H9 (cell line): ENCODE results near the gene OR52K1. TPM values are rescaled to one million over a fixed set of nuclear protein-coding genes. Genes with fewer than 3 reads are reported as not detected.

Experiments
- DNase-seq: peaks from one replicate; pipeline ENCODE4 v3.0.0-alpha.2; 2017
- H2AFZ ChIP-seq: one replicate; pipeline ENCODE4 v1.6.1; 2013; ENCODE audit warnings: mild to moderate bottlenecking, low read length, control low read depth, moderate library complexity
- H2AK5ac ChIP-seq: 2 replicates; pipeline ENCODE4 v1.6.1; 2013; ENCODE audit warnings: low read length, control low read depth, mixed read lengths; ENCODE audit not compliant: insufficient read length
- H2BK120ac ChIP-seq: one replicate; pipeline ENCODE4 v1.6.1; 2013; ENCODE audit warnings: low read depth, mild to moderate bottlenecking, low read length, control low read depth, inconsistent platforms; ENCODE audit not compliant: poor library complexity, severe bottlenecking
- H2BK12ac ChIP-seq: 2 replicates; pipeline ENCODE4 v1.6.1; 2013; ENCODE audit warnings: low read length, control low read depth, mixed read lengths, low read depth; ENCODE audit not compliant: insufficient read length
- H2BK15ac ChIP-seq: 2 replicates; pipeline ENCODE4 v1.6.1; 2013; ENCODE audit warnings: low read depth, low read length, control low read depth
- H2BK20ac ChIP-seq: one replicate; pipeline ENCODE4 v1.6.1; 2013; ENCODE audit warnings: low read depth, mild to moderate bottlenecking, low read length, control low read depth, inconsistent platforms; ENCODE audit not compliant: poor library complexity, severe bottlenecking
- H2BK5ac ChIP-seq: 2 replicates; pipeline ENCODE4 v1.6.1; 2013; ENCODE audit warnings: low read length, control low read depth, mixed read lengths; ENCODE audit not compliant: insufficient read length
- H3K14ac ChIP-seq: 2 replicates; pipeline ENCODE4 v1.6.1; 2013; ENCODE audit warnings: low read length, control low read depth; ENCODE audit not compliant: insufficient read depth
- H3K18ac ChIP-seq: 2 replicates; pipeline ENCODE4 v1.6.1; 2013; ENCODE audit warnings: low read depth, mild to moderate bottlenecking, mixed read lengths, low read length, control low read depth; ENCODE audit not compliant: insufficient read length
- H3K23ac ChIP-seq: 2 replicates; pipeline ENCODE4 v1.6.1; 2013; ENCODE audit warnings: low read length, control low read depth, mixed read lengths, low read depth; ENCODE audit not compliant: insufficient read length
- H3K23me2 ChIP-seq: 2 replicates; pipeline ENCODE4 v1.6.1; 2013; ENCODE audit warnings: low read depth, mild to moderate bottlenecking, mixed read lengths, low read length, control low read depth; ENCODE audit not compliant: insufficient read length, poor library complexity, severe bottlenecking
- H3K27ac ChIP-seq: 2 replicates; pipeline ENCODE4 v1.5.1; 2013; ENCODE audit warnings: low read length, control low read depth, mixed read lengths, low read depth; ENCODE audit not compliant: insufficient read length
- H3K27me3 ChIP-seq: 2 replicates; pipeline ENCODE4 v1.6.1; 2013; ENCODE audit warnings: low read length, control low read depth, inconsistent platforms; ENCODE audit not compliant: insufficient read depth
- H3K4ac ChIP-seq: 2 replicates; pipeline ENCODE4 v1.6.1; 2013; ENCODE audit warnings: low read depth, mild to moderate bottlenecking, control low read depth, inconsistent platforms, low read length, moderate library complexity
- H3K4me1 ChIP-seq: 2 replicates; pipeline ENCODE4 v1.6.1; 2013; ENCODE audit warnings: low read length, control low read depth, inconsistent platforms; ENCODE audit not compliant: insufficient read depth
- H3K4me2 ChIP-seq: 2 replicates; pipeline ENCODE4 v1.6.1; 2013; ENCODE audit warnings: low read length, control low read depth, mixed read lengths; ENCODE audit not compliant: insufficient read length, insufficient read depth
- H3K56ac ChIP-seq: 2 replicates; pipeline ENCODE4 v1.6.1; 2013; ENCODE audit warnings: low read depth, mild to moderate bottlenecking, mixed read lengths, low read length, control low read depth; ENCODE audit not compliant: insufficient read length
- H3K79me1 ChIP-seq: 2 replicates; pipeline ENCODE4 v1.6.1; 2013; ENCODE audit warnings: low read depth, mild to moderate bottlenecking, moderate library complexity, low read length, control low read depth, inconsistent platforms; ENCODE audit not compliant: insufficient read depth, poor library complexity, severe bottlenecking
- H3K79me2 ChIP-seq: 2 replicates; pipeline ENCODE4 v1.6.1; 2013; ENCODE audit warnings: low read length, control low read depth, inconsistent platforms; ENCODE audit not compliant: insufficient read depth
- H3K9ac ChIP-seq: 2 replicates; pipeline ENCODE4 v1.6.1; 2013; ENCODE audit warnings: low read length, control low read depth, mixed read lengths; ENCODE audit not compliant: insufficient read length; ENCODE audit errors: extremely low read depth
- H3K9me3 ChIP-seq: one replicate; pipeline ENCODE4 v1.6.1; 2013; ENCODE audit warnings: low read depth, low read length, inconsistent platforms; ENCODE audit not compliant: control insufficient read depth
- H3T11ph ChIP-seq: one replicate; pipeline ENCODE4 v1.6.1; 2013; ENCODE audit warnings: mild to moderate bottlenecking, low read length, control low read depth, inconsistent platforms
- H4K20me1 ChIP-seq: one replicate; pipeline ENCODE4 v1.6.1; 2013; ENCODE audit not compliant: control insufficient read depth, insufficient read length, insufficient read depth
- H4K5ac ChIP-seq: 2 replicates; pipeline ENCODE4 v1.6.1; 2013; ENCODE audit warnings: low read depth, mild to moderate bottlenecking, mixed read lengths, low read length, control low read depth; ENCODE audit not compliant: insufficient read length
- H4K8ac ChIP-seq: replicated peaks from 2 replicates; pipeline ENCODE4 v1.6.1; 2013; ENCODE audit warnings: low read length, control low read depth, mixed read lengths, low read depth; ENCODE audit not compliant: insufficient read length
- H4K91ac ChIP-seq: 2 replicates; pipeline ENCODE4 v1.6.1; 2013; ENCODE audit warnings: low read depth, mild to moderate bottlenecking, moderate library complexity, mixed read lengths, low read length, control low read depth; ENCODE audit not compliant: insufficient read length
- H3K27ac Mint-ChIP-seq, 3 experiments: 2 replicates in 2 of 3; 3 replicates in 1 of 3; pipeline ENCODE4 v1.8.0; 2020 to 2021; ENCODE audit warnings: mixed read lengths in 3 of 3, mild to moderate bottlenecking in 1 of 3, moderate library complexity in 1 of 3
- H3K27me3 Mint-ChIP-seq: 2 replicates; pipeline ENCODE4 v1.8.0; 2021; ENCODE audit warnings: low read depth, mild to moderate bottlenecking, moderate library complexity, mixed read lengths
- H3K36me3 Mint-ChIP-seq, 3 experiments: 2 replicates in 2 of 3; 3 replicates in 1 of 3; pipeline ENCODE4 v1.8.0; 2020 to 2021; ENCODE audit warnings: low read depth in 3 of 3, mixed read lengths in 3 of 3; ENCODE audit not compliant: insufficient read depth in 1 of 3
- H3K4me1 Mint-ChIP-seq, 2 experiments: 2 replicates each; pipeline ENCODE4 v1.8.0; 2020; ENCODE audit warnings: mixed read lengths in 2 of 2
- H3K4me3 Mint-ChIP-seq, 2 experiments: 2 replicates in 1 of 2; 3 replicates in 1 of 2; pipeline ENCODE4 v1.8.0; 2020 to 2021; ENCODE audit warnings: mild to moderate bottlenecking in 2 of 2, mixed read lengths in 2 of 2, moderate library complexity in 1 of 2
- H3K9me3 Mint-ChIP-seq, 2 experiments: 2 replicates in 1 of 2; 3 replicates in 1 of 2; pipeline ENCODE4 v1.8.0; 2020; ENCODE audit warnings: mild to moderate bottlenecking in 2 of 2, mixed read lengths in 2 of 2, moderate library complexity in 1 of 2
- WGBS: extraction: QIAGEN DNeasy Blood & Tissue Kit; methylation state at CpG from one replicate; pipeline ENCODE4 v1.1.7; 2013; ENCODE audit warnings: missing lambda C conversion rate, low lambda C conversion rate, mixed read lengths; ENCODE audit not compliant: insufficient read length; ENCODE audit errors: extremely low coverage; 5-methylcytosine and 5-hydroxymethylcytosine counted together
- long read RNA-seq: library from polyadenylated mRNA; unstranded; transcript quantifications from one replicate; pipeline ENCODE4 v2.0.0, GENCODE V29; 2020
- total RNA-seq: library from RNA; stranded (reverse); gene quantifications from 2 replicates; pipeline ENCODE4 v1.2.1, GENCODE V29; 2021
- TF ChIP-seq, protein P1 (sequence below): fragments of 200-600 bp; sonication (generic); conservative IDR thresholded peaks from 3 replicates; pipeline ENCODE4 v1.8.0; 2021; ENCODE audit warnings: antibody characterized with exemption, mild to moderate bottlenecking

OR52K1 gene
- total RNA-seq = not detected in 2 replicates
- long read RNA-seq = 0 reads

- no peak within 1 kb of the TSS for H3K23ac ChIP-seq
- no peak within 1 kb of the TSS for H2BK20ac ChIP-seq
- H3K27me3 Mint-ChIP-seq = no peaks in the 10 kb centered on the region; the same call in 1 of the 2 replicates
- WGBS = no CpG with 5 or more reads among the region's 2 CpGs
- H4K8ac ChIP-seq = no peak within 1 kb of the TSS
- H3K79me2 ChIP-seq = no peaks in the 10 kb centered on the region
- H2AK5ac ChIP-seq = no peak within 1 kb of the TSS
- H3K79me1 ChIP-seq = no peaks in the 10 kb centered on the region
- TF ChIP-seq, protein P1, sequence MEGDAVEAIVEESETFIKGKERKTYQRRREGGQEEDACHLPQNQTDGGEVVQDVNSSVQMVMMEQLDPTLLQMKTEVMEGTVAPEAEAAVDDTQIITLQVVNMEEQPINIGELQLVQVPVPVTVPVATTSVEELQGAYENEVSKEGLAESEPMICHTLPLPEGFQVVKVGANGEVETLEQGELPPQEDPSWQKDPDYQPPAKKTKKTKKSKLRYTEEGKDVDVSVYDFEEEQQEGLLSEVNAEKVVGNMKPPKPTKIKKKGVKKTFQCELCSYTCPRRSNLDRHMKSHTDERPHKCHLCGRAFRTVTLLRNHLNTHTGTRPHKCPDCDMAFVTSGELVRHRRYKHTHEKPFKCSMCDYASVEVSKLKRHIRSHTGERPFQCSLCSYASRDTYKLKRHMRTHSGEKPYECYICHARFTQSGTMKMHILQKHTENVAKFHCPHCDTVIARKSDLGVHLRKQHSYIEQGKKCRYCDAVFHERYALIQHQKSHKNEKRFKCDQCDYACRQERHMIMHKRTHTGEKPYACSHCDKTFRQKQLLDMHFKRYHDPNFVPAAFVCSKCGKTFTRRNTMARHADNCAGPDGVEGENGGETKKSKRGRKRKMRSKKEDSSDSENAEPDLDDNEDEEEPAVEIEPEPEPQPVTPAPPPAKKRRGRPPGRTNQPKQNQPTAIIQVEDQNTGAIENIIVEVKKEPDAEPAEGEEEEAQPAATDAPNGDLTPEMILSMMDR = no peak
- H3K27ac Mint-ChIP-seq = no peak within 1 kb of the TSS
- no peak within 1 kb of the TSS for H3K4me2 ChIP-seq
- H3K4me3 Mint-ChIP-seq = no peak within 1 kb of the TSS; a peak in 1 of 5 replicates
- no peak within 1 kb of the TSS for H2AFZ ChIP-seq
- peaks cover 6 to 10% of the 10 kb centered on the region in 2 experiments for H3K4me1 Mint-ChIP-seq
- no peaks in the 10 kb centered on the region for H3K23me2 ChIP-seq
- no peak within 1 kb of the TSS for H2BK5ac ChIP-seq
- no peak within 1 kb of the TSS for H3K27ac ChIP-seq
- no peak within 1 kb of the TSS for H2BK120ac ChIP-seq
- H3K9ac ChIP-seq = no peak within 1 kb of the TSS
- H3K9me3 ChIP-seq = no peaks in the 10 kb centered on the region
- no peak within 1 kb of the TSS for H4K5ac ChIP-seq
- no peak within 1 kb of the TSS for H4K91ac ChIP-seq
- H3K27me3 ChIP-seq = no peaks in the 10 kb centered on the region
- no peaks in the 10 kb centered on the region for H4K20me1 ChIP-seq
- H2BK12ac ChIP-seq = no peak within 1 kb of the TSS
- no peak for DNase-seq
- H3K14ac ChIP-seq = no peak within 1 kb of the TSS; the same call in 1 of the 2 replicates
- no peaks in the 10 kb centered on the region; the same call in 1 of the 2 replicates for H3K4me1 ChIP-seq
- H3T11ph ChIP-seq = no peak within 1 kb of the TSS
- no peaks in the 10 kb centered on the region for H3K9me3 Mint-ChIP-seq
- no peak within 1 kb of the TSS for H3K56ac ChIP-seq
- H3K36me3 Mint-ChIP-seq = no peaks in the 10 kb centered on the region
- H3K18ac ChIP-seq = no peak within 1 kb of the TSS
- H2BK15ac ChIP-seq = no peak within 1 kb of the TSS
- no peak within 1 kb of the TSS for H3K4ac ChIP-seq
These were observed at the start of gene OR52K1 for GRCh38 chr11:4482445-4482844. Gene OR52K1, plus strand, starts transcription at chr11:4482646. Its CDS starts 6,255 bp downstream, at chr11:4488901.
